GM19468 (cell line): Measurements from ENCODE around the gene HDAC4.

Experiments used
- ATAC-seq: cut with Tn5 transposase; IDR thresholded peaks from one replicate; pipeline ENCODE4 v1.9.1; 2021; ENCODE audit warnings: mild to moderate bottlenecking, moderate library complexity, moderate number of reproducible peaks; ENCODE audit not compliant: unreplicated experiment; ENCODE audit errors: extremely low read depth

Gene HDAC4

DNA sequence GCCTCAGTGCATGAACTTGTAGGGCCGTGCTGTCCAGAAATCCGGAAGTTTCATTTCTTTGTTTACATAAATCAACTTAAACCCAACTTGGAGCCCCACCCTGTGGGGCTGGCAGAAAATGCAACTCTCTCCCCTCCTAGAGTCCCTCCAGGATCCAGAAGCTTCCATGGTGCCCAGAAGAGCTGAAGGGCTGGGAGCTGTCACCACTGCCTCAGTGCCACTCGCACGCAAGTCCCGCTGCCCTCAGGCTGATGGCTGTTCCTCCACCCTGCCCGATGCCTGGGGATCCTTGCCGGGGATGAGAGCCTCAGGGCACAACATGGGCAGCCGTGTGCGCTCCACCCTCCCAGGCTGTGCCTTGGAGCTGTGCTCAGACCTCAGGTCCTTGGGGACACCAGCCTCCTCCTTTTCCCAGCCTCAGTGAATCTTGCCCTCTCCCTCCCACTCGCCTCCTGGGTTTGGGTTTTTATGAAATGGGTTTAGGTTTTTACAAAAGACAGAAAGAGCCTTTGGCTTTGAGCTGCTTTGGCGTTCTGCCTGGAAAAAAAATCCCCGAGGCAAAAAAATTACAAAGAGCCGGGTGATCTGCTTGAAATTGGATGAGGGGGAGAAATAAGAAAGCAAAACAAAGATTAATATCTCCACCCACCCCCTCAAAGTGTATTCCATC lies 397.7 kb downstream of the HDAC4 start:
- ATAC-seq: no peak

DNA sequence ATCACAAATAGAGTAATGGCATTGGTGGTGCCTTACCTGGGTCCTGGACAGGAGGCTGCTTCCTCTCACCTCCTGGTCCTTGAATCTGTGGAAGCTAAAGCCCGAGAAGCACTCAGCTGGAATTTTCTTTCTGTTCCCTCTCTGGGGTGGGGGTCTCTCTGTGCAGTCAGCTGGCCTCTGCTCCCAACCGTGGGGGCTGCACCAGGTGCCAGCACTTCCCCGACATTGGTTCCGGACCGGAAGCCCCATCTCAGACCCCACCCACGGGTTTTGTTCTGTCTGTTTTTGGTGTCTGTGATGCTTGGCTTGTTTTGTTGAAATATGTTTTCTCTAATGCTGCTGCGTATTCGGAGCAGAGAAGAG lies 398.2 kb downstream of the HDAC4 start:
- no peak for ATAC-seq

DNA sequence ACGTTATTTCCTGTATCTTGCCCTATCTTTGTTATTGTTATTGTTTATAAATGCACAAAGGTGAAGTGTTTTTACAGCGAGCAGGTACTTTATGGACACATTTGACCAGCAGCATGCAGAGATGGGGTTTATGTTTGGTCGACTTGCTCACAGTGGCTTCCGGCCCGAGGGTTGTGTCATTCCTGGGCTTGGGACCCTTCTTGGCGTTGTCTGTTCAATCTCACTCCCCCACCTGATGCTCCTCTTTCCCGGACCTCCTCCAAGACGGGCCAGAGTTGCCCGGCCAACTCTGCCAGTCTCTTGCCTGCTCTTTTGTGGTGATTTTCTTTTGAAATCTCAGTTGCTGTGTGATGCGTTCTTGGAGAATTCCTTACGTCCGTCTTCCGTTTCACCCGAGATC lies 399.0 kb downstream of the HDAC4 start:
- ATAC-seq: no peak

DNA sequence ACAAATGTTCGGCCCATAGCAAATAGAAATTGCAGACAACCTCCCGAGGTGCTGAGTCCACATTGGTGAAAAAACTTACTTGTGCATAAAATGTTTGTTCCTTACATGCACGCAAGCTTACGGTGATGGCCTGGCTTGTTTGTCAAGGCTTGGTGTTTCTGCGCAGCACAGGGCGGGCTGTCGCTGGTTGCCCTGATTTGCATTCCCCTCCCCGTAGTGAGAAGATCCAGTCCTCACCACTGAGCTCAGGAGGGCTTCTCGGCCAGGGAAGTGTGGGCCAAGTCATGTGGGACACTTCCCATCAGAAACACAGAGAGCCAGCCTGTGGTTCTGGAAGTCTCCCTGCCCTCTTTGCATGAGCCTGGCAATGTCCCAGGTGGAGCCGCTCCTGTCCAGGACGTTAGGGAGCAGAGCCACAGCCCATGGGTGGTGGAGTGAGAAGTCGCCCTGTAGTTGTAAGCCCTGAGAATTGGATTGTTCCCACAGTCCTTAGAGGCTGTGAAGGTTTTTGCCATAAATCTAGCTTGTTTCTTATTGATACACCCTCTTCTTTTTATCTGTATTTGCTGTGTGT lies 400.2 kb downstream of the HDAC4 start:
- ATAC-seq: no peak

DNA sequence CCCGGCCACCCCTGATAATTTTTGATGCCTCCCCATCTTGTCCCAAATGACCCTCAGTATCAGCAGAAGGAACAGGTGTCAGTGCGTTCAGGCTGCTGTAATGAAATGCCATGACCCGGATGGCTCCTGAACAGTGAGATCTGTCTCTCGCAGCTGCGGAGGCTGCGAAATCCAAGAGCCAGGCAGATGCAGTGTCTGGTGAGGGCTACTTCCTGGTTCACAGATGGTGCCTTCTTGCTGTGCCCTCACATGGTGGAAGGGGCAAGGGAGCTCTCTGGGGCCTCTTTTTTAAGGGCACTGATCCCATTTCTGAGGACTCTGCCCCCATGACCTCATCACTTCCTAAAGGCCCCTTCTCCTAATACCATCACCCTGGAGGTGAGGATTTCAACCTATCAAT lies 400.7 kb downstream of the HDAC4 start:
- no peak for ATAC-seq

DNA sequence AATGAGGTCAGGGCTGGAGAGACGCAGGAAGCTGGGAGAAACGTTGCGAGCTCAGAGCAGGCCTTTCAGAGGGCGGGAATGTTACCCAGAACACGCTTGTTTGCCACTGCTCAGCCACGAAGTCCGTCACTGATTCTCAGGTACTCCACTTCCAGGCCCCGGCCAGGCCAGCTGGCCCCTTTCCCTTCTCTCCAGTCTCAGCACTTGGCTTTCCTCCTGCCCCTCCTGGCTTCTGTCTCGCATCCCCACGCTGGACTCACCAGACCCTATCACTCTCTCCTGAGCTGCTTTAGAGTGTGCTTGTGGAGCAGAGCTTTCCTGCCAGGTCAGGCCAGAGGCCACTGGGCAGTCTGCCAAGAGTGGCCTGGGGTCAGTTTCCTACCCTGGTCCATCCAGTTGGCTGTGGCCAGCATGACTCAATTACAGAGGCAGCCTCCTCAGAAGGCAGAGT lies 401.5 kb downstream of the HDAC4 start:
- no peak for ATAC-seq

DNA sequence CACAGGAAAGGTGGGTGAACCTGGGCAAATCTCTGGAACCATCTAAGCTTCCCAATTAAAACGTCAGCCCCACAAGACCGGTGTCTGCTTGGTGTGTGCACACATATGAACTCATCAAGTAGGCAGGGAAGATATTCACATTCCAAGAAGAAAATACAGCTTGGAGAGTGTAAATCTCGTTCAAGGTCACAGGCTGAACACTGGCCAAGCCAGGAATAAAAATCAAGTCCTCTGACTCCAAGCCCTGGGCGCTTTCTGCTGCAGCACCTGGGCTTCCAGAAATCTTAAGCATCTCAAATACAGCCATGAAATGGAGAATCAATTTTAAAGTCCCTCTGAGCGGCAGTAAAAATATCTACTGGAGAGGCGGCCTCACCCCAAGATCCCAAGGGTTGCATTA lies 402.0 kb downstream of the HDAC4 start:
- no peak for ATAC-seq
